Subcutaneous adipose tissue (tissue), 4 donors: ENCODE measurements around the gene MT1G. TPM values are rescaled to one million over a fixed set of nuclear protein-coding genes. Genes with fewer than 3 reads are reported as not detected.

Experiments used
- total RNA-seq, 4 donors: library from RNA; depleted of rRNA; stranded (reverse); fragments of >200 nt; gene quantifications; one replicate each; pipeline ENCODE4 v1.1.0, GENCODE V29; 2016
- TF ChIP-seq, protein P1 (sequence below): fragments of 450-650 bp; IDR thresholded peaks from one replicate; pipeline ENCODE4 v1.5.1; 2016; ENCODE audit warnings: low read depth, mild to moderate bottlenecking, control low read depth, antibody characterized with exemption, moderate library complexity

Gene MT1G
- total RNA-seq, 4 donors from 2014 or later: 15.8 to 315 (median 21.4) TPM; not detected in 1

DNA sequence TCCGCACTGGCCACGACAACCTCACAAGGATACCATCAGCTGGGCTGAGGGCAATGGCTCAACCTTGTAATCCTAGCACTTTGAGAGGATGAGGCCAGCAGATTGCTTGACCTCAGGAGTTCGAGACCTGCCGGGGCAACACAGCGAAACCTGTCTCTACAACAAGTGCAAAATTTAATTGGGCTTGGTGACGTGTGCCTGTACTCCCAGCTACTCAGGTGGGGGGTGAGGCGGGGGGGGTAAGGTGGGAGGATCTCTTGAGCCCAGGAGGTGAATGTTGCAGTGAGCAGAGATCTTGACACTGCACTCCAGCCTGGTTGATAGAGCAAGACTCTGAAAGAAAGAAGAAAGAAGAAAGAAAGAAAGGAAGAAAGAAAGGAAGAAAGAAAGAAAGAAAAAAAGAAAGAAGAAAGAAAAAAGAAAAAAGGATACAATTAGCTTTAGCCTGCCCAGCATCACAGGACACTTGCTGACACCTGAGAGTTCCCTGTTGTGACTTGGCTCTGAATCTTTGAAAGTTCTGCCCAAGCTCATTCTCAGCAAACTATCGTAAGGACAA is 47.4 kb downstream of the MT1G start:
- TF ChIP-seq, protein P1, sequence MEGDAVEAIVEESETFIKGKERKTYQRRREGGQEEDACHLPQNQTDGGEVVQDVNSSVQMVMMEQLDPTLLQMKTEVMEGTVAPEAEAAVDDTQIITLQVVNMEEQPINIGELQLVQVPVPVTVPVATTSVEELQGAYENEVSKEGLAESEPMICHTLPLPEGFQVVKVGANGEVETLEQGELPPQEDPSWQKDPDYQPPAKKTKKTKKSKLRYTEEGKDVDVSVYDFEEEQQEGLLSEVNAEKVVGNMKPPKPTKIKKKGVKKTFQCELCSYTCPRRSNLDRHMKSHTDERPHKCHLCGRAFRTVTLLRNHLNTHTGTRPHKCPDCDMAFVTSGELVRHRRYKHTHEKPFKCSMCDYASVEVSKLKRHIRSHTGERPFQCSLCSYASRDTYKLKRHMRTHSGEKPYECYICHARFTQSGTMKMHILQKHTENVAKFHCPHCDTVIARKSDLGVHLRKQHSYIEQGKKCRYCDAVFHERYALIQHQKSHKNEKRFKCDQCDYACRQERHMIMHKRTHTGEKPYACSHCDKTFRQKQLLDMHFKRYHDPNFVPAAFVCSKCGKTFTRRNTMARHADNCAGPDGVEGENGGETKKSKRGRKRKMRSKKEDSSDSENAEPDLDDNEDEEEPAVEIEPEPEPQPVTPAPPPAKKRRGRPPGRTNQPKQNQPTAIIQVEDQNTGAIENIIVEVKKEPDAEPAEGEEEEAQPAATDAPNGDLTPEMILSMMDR: no peak

DNA sequence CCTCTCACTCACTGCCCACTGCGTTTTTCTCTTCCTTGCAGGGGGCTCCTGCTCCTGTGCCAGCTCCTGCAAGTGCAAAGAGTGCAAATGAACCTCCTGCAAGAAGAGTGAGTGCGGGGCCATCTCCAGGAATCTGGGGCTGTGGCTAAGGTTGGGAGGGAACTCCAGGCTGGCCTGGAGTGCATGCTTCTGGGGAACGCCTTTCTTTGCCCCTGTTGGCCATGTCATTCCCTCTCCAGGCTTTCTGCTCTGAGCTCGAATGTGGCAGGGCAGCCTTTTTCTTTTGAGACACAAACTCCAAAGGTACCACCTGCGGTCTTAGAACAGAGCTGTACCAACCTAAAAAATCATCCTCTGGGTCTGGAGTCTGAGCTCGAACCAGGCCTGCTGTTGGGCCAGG is 49.7 kb downstream of the MT1G start:
- TF ChIP-seq, protein P1: no peak

DNA sequence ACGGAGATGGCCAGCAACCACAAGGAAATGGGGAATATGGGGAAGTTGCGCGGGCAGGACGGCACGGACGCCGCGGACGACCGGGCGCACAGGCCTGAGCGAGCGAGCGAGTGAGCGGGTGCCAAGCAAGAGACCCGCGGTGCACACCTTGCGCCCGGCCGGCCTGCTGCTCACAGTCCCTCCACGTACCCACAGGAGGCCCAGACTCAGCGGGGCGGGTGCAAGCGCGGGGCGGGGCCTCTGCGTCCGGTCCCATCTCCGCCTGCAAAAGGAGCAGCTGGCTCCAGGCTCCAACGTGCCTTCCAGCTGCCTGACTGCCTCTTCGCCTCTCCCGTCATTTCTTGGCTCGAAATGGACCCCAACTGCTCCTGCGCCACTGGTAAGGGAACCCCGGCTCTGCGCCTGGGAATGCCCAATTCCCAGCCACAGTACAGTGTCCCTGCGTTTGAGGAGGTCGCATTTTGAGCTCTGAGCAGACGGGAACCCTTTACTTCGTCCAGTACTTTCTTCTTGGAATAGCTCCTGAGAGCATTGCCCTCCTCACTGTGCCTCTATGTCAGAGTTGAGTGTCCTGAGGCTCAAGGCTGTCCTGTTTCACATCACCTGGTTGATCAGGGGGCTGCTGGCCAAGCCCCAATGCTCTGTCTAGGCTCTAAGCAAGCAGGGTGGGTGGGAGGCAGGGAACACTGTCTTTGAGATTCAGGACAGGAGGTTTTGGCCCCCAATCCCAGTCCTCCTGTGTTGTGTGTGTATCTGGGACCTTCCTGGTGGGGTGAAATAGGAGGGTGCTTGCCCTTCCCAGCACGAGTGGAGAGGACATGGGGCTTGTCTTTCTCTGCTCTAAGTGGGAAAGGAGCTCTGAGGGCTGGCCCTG is 50.4 kb downstream of the MT1G start:
- TF ChIP-seq, protein P1: no peak

Other genes starting within 250 kb of the MT1G start
- 100 to 1,000 TPM; 168 to 186 (median 175) TPM for gene AMFR, start 242.5 kb downstream of the MT1G start, total RNA-seq
- gene NUDT21, start 216.7 kb downstream of the MT1G start, total RNA-seq: 10 to 100 TPM; 37.1 to 57.2 (median 39.8) TPM
- gene OGFOD1, start 216.5 kb downstream of the MT1G start, total RNA-seq: 10 to 100 TPM; 14.5 to 53.2 (median 26.2) TPM
- gene BBS2, start 148.0 kb downstream of the MT1G start, total RNA-seq: 10 to 100 TPM; 25.3 to 52.6 (median 37.9) TPM
- gene MT4, start 103.0 kb downstream of the MT1G start, total RNA-seq: not detected
- 1 to 10 TPM in 1 of 4 donors, not detected in 3; 2.0 TPM for gene MT3, start 78.5 kb downstream of the MT1G start, total RNA-seq
- 1,000 to 10,000 TPM in 1 of 4 donors, 100 to 1,000 TPM in 3; 164 to 1,003 (median 271) TPM for gene MT2A, start 59.5 kb downstream of the MT1G start, total RNA-seq
- 1,000 to 10,000 TPM in 1 of 4 donors, 100 to 1,000 TPM in 3; 205 to 2,492 (median 258) TPM for gene MT1E, start 42.3 kb downstream of the MT1G start, total RNA-seq
- 100 to 1,000 TPM in 1 of 4 donors, 10 to 100 TPM in 3; 15.1 to 485 (median 52.6) TPM for gene MT1M, start 35.4 kb downstream of the MT1G start, total RNA-seq
- 1,000 to 10,000 TPM in 1 of 4 donors, 100 to 1,000 TPM in 1, 10 to 100 TPM in 2; 44.4 to 1,063 (median 111) TPM for gene MT1A, start 29.4 kb downstream of the MT1G start, total RNA-seq
- not detected for gene MT1B, start 16.2 kb downstream of the MT1G start, total RNA-seq
- gene MT1F, start 10.1 kb downstream of the MT1G start, total RNA-seq: 10 to 100 TPM in 3 of 4 donors, 1 to 10 TPM in 1; 9.2 to 55.1 (median 11.8) TPM
- 10 to 100 TPM in 1 of 4 donors, not detected in 3; 11.9 TPM for gene MT1H, start 1.7 kb upstream of the MT1G start, total RNA-seq
- 1,000 to 10,000 TPM; 1,122 to 4,299 (median 2,004) TPM for gene MT1X, start 14.4 kb upstream of the MT1G start, total RNA-seq
- gene NUP93, start 62.1 kb upstream of the MT1G start, total RNA-seq: 10 to 100 TPM; 28.4 to 57.6 (median 47.5) TPM
- not detected for gene SLC12A3, start 197.1 kb upstream of the MT1G start, total RNA-seq